Liver (tissue), 9 donors: ENCODE measurements around the gene IRX3. TPM values are rescaled to one million over a fixed set of nuclear protein-coding genes. Genes with fewer than 3 reads are reported as not detected.

Experiments used
- DNase-seq: peaks from one replicate; pipeline ENCODE4 v3.0.0-alpha.2; 2017; ENCODE audit warnings: low spot score
- H3K27ac ChIP-seq, 2 donors: one replicate each; pipeline ENCODE4 v1.7.0; 2013; ENCODE audit warnings: inconsistent platforms in 2 of 2, low read length in 2 of 2, control low read depth in 1 of 2, low read depth in 1 of 2, mild to moderate bottlenecking in 1 of 2
- H3K27me3 ChIP-seq, 4 donors: one replicate each; pipeline versions ENCODE4 v1.6.1 to v1.7.0; 2013; ENCODE audit warnings: low read length in 3 of 4, inconsistent platforms in 1 of 4, mild to moderate bottlenecking in 1 of 4, moderate library complexity in 1 of 4; ENCODE audit not compliant: control insufficient read depth in 4 of 4, insufficient read depth in 4 of 4
- H3K36me3 ChIP-seq, 4 donors: one replicate each; pipeline versions ENCODE4 v1.6.1 to v1.7.0; 2013; ENCODE audit warnings: low read length in 3 of 4, mild to moderate bottlenecking in 3 of 4, low read depth in 1 of 4, moderate library complexity in 1 of 4; ENCODE audit not compliant: control insufficient read depth in 4 of 4, insufficient read depth in 3 of 4
- H3K4me1 ChIP-seq, 4 donors: one replicate each; pipeline versions ENCODE4 v1.6.1 to v1.7.0; 2013; ENCODE audit warnings: low read length in 3 of 4, mild to moderate bottlenecking in 3 of 4, moderate library complexity in 1 of 4; ENCODE audit not compliant: control insufficient read depth in 4 of 4, insufficient read depth in 4 of 4
- H3K4me3 ChIP-seq, 3 donors: one replicate each; pipeline versions ENCODE4 v1.6.1 to v1.7.0; 2013; ENCODE audit warnings: low read length in 3 of 3, control low read depth in 1 of 3, low read depth in 1 of 3, mild to moderate bottlenecking in 1 of 3
- H3K9ac ChIP-seq, 2 donors: one replicate each; pipeline ENCODE4 v1.7.0; 2013; ENCODE audit warnings: low read length in 2 of 2, mild to moderate bottlenecking in 2 of 2, moderate library complexity in 2 of 2, control low read depth in 1 of 2, low read depth in 1 of 2
- H3K9me3 ChIP-seq, 4 donors: one replicate each; pipeline versions ENCODE4 v1.6.1 to v1.7.0; 2013; ENCODE audit warnings: low read length in 3 of 4; ENCODE audit not compliant: control insufficient read depth in 4 of 4
- EGR1 ChIP-seq, 2 donors: IDR thresholded peaks; 2 replicates each; pipeline ENCODE4 v1.6.1; 2016 to 2018; ENCODE audit warnings: antibody characterized with exemption in 2 of 2, low read depth in 2 of 2
- FOXA1 ChIP-seq: IDR thresholded peaks from 2 replicates; pipeline ENCODE4 v1.6.1; 2016; ENCODE audit warnings: antibody characterized with exemption
- FOXA2 ChIP-seq: IDR thresholded peaks from 2 replicates; pipeline ENCODE4 v1.6.1; 2016; ENCODE audit warnings: antibody characterized with exemption
- GABPA ChIP-seq, 2 donors: IDR thresholded peaks in 1 of 2; conservative IDR thresholded peaks in 1 of 2; 2 replicates each; pipeline ENCODE4 v1.6.1; 2016; ENCODE audit warnings: antibody characterized with exemption in 2 of 2, mild to moderate bottlenecking in 1 of 2, moderate library complexity in 1 of 2
- HNF4A ChIP-seq, 2 donors: conservative IDR thresholded peaks; 2 replicates each; pipeline ENCODE4 v1.6.1; 2016; ENCODE audit warnings: antibody characterized with exemption in 2 of 2, mild to moderate bottlenecking in 2 of 2
- HNF4G ChIP-seq: IDR thresholded peaks from 2 replicates; pipeline ENCODE4 v1.6.1; 2016; ENCODE audit warnings: antibody characterized with exemption
- JUND ChIP-seq, 2 donors: IDR thresholded peaks; 2 replicates each; pipeline ENCODE4 v1.6.1; 2016; ENCODE audit warnings: antibody characterized with exemption in 2 of 2
- NR2F2 ChIP-seq: IDR thresholded peaks from 2 replicates; pipeline ENCODE4 v1.6.1; 2016; ENCODE audit warnings: antibody characterized with exemption
- RAD21 ChIP-seq, 2 donors: IDR thresholded peaks; 2 replicates each; pipeline ENCODE4 v1.6.1; 2016; ENCODE audit warnings: antibody characterized with exemption in 2 of 2, mild to moderate bottlenecking in 2 of 2
- RXRA ChIP-seq, 2 donors: IDR thresholded peaks; 2 replicates each; pipeline ENCODE4 v1.6.1; 2017 to 2018; ENCODE audit warnings: antibody characterized with exemption in 2 of 2, mild to moderate bottlenecking in 1 of 2
- SP1 ChIP-seq: IDR thresholded peaks from 2 replicates; pipeline ENCODE4 v1.6.1; 2018; ENCODE audit warnings: antibody characterized with exemption, mild to moderate bottlenecking
- TAF1 ChIP-seq: conservative IDR thresholded peaks from 2 replicates; pipeline ENCODE4 v1.6.1; 2016; ENCODE audit warnings: antibody characterized with exemption, mild to moderate bottlenecking
- YY1 ChIP-seq: IDR thresholded peaks from 2 replicates; pipeline ENCODE4 v1.6.1; 2016; ENCODE audit warnings: antibody characterized with exemption, mild to moderate bottlenecking
- WGBS: extraction: QIAGEN DNeasy Blood & Tissue Kit; methylation state at CpG from one replicate; pipeline ENCODE4 v1.1.7; 2013; 5-methylcytosine and 5-hydroxymethylcytosine counted together
- polyA plus RNA-seq, 2 donors: library from polyadenylated mRNA; stranded (reverse) in 1 of 2; unstranded in 1 of 2; fragments of 200-250 nt in 1 of 2; fragments of >200 nt in 1 of 2; fragmentation: Nextera tagmentation in 1 of 2; extraction: Ambion mirVana in 1 of 2; gene quantifications; one replicate each; pipeline versions ENCODE4 v1.2.1 to v1.2.3, GENCODE V29; 2013 to 2015
- total RNA-seq, 2 donors: library from RNA; depleted of rRNA; stranded (reverse); fragments of >200 nt; gene quantifications; one replicate each; pipeline ENCODE4 v1.2.3, GENCODE V29; 2014
- TF ChIP-seq, protein P1 (sequence below): IDR thresholded peaks from 2 replicates; pipeline ENCODE4 v1.6.1; 2016; ENCODE audit warnings: antibody characterized with exemption, mild to moderate bottlenecking
- TF ChIP-seq, protein P2 (sequence below): IDR thresholded peaks from 2 replicates; pipeline ENCODE4 v1.6.1; 2016; ENCODE audit warnings: antibody characterized with exemption
- TF ChIP-seq, protein P3 (sequence below): IDR thresholded peaks from 2 replicates; pipeline ENCODE4 v1.6.1; 2016; ENCODE audit warnings: antibody characterized with exemption
- TF ChIP-seq, protein P4 (sequence below): fragments of 150-350 bp; IDR thresholded peaks from 2 replicates; pipeline ENCODE4 v1.5.1; 2017; ENCODE audit warnings: improper control_type of control experiment, low read depth, low read length; ENCODE audit not compliant: missing input control
- TF ChIP-seq, protein P5 (sequence below): IDR thresholded peaks from 2 replicates; pipeline ENCODE4 v1.6.1; 2016; ENCODE audit warnings: antibody characterized with exemption
- donor health status: healthy.
- donor health status: healthy.
- donor health status: healthy.
- donor health status: healthy.
- donor health status: healthy.

IRX3 gene
- total and polyA plus RNA-seq, 4 donors = 0.53 to 0.59 TPM; not detected in 2

DNA sequence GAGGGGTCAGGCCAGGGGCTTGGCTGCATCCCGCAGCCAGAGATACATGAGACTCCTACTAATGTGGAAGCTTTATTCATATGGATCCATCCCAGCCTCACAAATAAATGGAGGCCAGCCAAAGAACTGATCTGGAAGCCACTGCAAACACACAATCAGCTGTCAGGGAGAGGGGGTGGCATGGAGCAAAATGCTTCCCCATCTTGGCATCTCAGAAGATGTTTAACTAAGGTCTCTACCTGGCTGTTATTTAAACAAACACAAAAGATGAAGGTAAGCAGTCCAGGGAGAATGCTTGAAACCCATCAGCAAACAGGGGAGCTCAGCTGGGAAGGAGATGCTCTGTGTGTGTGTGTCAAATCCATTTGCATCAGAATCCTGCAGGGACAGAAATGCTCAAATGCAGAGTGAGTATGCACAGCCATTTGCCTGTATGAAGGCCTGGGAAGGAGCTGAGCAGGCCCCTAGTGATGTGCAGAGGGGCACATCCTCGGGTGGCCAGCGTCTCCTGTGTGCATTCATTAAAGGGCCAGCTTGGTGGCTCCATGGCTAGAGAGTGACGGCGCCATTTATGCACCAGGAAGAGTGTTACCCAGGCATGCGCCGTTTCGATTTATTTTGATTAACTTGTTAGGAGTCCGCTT lies 34.2 kb upstream of the IRX3 start:
- Histone ChIP-seq H3K9ac (no peak overlapping the region), H3K27ac (no peak overlapping the region), H3K9me3 (no peaks in the 10 kb centered on the region), H3K4me1 (no peaks in the 10 kb centered on the region), H3K27me3 (peaks cover 0 to 2% (median 0%) of the 10 kb centered on the region in 4 donors), H3K4me3 (no peak overlapping the region), H3K36me3 (no peaks in the 10 kb centered on the region)
- no peak for DNase-seq
- TF ChIP-seq FOXA1 (no peak), TAF1 (no peak), RXRA (IDR thresholded peaks at IDR 0.05) (no peak), FOXA2 (no peak), HNF4G (no peak), SP1 (no peak), EGR1 (IDR thresholded peaks at IDR 0.05; ENCODE audit: low read depth in 2 of 2) (no peak), GABPA (IDR thresholded peaks at IDR 0.05 in 1 of 2, conservative IDR thresholded peaks at IDR 0.05 in 1 of 2) (no peak), HNF4A (conservative IDR thresholded peaks at IDR 0.05) (no peak), JUND (IDR thresholded peaks at IDR 0.05) (no peak), RAD21 (IDR thresholded peaks at IDR 0.05) (no peak), YY1 (no peak), NR2F2 (no peak)
- TF ChIP-seq, protein P1, sequence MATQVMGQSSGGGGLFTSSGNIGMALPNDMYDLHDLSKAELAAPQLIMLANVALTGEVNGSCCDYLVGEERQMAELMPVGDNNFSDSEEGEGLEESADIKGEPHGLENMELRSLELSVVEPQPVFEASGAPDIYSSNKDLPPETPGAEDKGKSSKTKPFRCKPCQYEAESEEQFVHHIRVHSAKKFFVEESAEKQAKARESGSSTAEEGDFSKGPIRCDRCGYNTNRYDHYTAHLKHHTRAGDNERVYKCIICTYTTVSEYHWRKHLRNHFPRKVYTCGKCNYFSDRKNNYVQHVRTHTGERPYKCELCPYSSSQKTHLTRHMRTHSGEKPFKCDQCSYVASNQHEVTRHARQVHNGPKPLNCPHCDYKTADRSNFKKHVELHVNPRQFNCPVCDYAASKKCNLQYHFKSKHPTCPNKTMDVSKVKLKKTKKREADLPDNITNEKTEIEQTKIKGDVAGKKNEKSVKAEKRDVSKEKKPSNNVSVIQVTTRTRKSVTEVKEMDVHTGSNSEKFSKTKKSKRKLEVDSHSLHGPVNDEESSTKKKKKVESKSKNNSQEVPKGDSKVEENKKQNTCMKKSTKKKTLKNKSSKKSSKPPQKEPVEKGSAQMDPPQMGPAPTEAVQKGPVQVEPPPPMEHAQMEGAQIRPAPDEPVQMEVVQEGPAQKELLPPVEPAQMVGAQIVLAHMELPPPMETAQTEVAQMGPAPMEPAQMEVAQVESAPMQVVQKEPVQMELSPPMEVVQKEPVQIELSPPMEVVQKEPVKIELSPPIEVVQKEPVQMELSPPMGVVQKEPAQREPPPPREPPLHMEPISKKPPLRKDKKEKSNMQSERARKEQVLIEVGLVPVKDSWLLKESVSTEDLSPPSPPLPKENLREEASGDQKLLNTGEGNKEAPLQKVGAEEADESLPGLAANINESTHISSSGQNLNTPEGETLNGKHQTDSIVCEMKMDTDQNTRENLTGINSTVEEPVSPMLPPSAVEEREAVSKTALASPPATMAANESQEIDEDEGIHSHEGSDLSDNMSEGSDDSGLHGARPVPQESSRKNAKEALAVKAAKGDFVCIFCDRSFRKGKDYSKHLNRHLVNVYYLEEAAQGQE = no peak
- TF ChIP-seq, protein P2, sequence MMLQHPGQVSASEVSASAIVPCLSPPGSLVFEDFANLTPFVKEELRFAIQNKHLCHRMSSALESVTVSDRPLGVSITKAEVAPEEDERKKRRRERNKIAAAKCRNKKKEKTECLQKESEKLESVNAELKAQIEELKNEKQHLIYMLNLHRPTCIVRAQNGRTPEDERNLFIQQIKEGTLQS = no peak
- TF ChIP-seq, protein P3, sequence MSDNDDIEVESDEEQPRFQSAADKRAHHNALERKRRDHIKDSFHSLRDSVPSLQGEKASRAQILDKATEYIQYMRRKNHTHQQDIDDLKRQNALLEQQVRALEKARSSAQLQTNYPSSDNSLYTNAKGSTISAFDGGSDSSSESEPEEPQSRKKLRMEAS = no peak
- TF ChIP-seq, protein P4, sequence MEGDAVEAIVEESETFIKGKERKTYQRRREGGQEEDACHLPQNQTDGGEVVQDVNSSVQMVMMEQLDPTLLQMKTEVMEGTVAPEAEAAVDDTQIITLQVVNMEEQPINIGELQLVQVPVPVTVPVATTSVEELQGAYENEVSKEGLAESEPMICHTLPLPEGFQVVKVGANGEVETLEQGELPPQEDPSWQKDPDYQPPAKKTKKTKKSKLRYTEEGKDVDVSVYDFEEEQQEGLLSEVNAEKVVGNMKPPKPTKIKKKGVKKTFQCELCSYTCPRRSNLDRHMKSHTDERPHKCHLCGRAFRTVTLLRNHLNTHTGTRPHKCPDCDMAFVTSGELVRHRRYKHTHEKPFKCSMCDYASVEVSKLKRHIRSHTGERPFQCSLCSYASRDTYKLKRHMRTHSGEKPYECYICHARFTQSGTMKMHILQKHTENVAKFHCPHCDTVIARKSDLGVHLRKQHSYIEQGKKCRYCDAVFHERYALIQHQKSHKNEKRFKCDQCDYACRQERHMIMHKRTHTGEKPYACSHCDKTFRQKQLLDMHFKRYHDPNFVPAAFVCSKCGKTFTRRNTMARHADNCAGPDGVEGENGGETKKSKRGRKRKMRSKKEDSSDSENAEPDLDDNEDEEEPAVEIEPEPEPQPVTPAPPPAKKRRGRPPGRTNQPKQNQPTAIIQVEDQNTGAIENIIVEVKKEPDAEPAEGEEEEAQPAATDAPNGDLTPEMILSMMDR = no peak
- TF ChIP-seq, protein P5, sequence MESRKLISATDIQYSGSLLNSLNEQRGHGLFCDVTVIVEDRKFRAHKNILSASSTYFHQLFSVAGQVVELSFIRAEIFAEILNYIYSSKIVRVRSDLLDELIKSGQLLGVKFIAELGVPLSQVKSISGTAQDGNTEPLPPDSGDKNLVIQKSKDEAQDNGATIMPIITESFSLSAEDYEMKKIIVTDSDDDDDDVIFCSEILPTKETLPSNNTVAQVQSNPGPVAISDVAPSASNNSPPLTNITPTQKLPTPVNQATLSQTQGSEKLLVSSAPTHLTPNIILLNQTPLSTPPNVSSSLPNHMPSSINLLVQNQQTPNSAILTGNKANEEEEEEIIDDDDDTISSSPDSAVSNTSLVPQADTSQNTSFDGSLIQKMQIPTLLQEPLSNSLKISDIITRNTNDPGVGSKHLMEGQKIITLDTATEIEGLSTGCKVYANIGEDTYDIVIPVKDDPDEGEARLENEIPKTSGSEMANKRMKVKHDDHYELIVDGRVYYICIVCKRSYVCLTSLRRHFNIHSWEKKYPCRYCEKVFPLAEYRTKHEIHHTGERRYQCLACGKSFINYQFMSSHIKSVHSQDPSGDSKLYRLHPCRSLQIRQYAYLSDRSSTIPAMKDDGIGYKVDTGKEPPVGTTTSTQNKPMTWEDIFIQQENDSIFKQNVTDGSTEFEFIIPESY = no peak
- WGBS = 80% methylated on average over 9 of the region's 9 CpGs
